H7 (cell line): ENCODE data around the gene RUNDC1. TPM values are rescaled to one million over a fixed set of nuclear protein-coding genes. Genes with fewer than 3 reads are reported as not detected.
A peak's percentile ranks its signal among the peaks of the same experiment; 100 is the strongest.

Source experiments
- DNase-seq: peaks from one replicate; pipeline ENCODE4 v3.0.0; 2012
- H3K27me3 ChIP-seq: 2 replicates; pipeline ENCODE4 v1.6.0; 2011; ENCODE audit warnings: mild to moderate bottlenecking, low read length; ENCODE audit not compliant: control insufficient read depth, insufficient read depth
- H3K36me3 ChIP-seq: replicated peaks from 2 replicates; pipeline ENCODE4 v1.5.1; 2011; ENCODE audit warnings: low read length; ENCODE audit not compliant: control insufficient read depth, insufficient read depth
- H3K4me3 ChIP-seq: 2 replicates; pipeline ENCODE4 v1.5.1; 2011; ENCODE audit warnings: low read depth, mild to moderate bottlenecking, control low read depth, low read length, moderate library complexity; ENCODE audit not compliant: insufficient read depth
- total RNA-seq: library from RNA; depleted of rRNA; stranded (reverse); fragments of >200 nt; shearing (Covaris generic); gene quantifications from 2 replicates; pipeline ENCODE4 v1.2.3, GENCODE V29; 2014

RUNDC1 gene
- total RNA-seq, 1 experiment from 2014 or later, result 8.3 TPM

DNA sequence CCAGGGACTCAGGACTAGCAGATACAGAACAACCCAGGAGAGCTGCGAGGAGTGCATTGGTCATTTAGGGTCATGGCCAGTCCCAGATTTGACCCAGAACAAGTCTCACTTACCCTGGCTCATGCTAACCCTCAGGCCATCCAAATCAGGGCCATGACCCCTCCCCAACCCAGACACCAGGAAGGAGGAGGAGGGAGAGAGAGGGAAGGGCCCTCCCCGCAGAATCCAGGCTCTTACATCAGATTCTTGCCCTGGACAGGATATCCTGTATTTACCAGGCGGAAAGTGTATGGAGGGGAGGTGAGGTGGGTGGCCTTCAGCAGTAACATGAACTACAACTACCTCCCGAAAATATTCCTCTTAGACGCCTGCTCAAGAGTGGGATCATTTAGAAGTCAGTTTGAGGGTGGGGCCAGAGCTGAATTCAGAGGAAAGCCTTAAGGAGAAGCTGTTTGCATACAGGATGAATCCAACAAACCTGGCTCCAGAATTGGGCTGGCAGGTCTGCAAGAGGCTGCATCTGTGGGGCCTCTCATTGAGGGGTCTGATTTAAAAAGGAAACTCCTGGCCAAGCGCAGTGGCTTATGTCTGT is 39.8 kb downstream of the RUNDC1 start:
- Histone ChIP-seq H3K36me3 (peaks cover 17% of the 10 kb centered on the region), H3K27me3 (no peaks in the 10 kb centered on the region), H3K4me3 (no peak overlapping the region)
- peak; percentile 42 for DNase-seq

DNA sequence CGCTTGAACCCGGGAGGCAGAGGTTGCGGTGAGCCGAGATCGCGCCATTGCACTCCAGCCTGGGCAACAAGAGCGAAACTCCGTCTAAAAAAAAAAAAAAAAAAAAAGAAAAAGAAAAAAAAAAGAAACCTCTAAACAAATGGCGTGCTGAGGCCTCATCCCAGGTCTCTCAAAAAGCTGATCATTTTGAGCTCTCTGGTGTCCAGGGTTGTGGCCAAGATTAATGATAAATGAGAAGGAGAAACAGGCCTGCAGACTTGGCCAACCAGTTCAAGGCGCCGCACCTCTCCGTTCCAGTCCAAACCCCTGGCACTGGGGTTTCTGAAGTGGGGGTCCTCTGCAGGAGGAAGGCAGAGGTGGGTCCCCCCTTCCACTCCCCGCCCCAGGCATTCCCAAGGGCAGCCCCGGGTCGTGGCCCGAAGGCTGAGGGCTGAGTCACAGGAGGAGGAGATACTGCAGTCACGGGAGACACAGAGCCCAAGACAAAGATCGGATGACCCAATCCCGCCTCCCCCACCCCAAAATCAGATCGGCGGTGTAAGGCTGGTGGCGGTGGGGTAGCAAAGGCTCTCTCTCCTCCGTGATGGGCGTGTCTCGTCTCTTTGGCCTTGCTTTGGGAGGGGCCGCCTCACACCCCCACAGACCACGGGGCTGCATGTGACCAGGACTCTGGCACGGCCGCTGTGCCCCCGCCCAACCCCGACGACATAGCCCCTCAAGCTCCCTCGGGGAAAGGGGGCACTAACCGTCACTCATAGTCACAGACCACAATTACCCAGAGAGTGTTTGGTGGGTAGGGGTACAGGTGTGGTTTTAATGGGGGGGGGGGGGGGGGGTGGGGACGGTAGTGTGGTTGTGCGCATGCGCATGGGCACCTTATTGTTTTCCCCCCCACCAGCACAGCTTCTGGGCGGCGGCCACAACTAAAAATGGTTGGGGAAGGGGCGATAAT is 40.7 kb downstream of the RUNDC1 start:
- H3K27me3 ChIP-seq, result no peaks in the 10 kb centered on the region
- H3K4me3 ChIP-seq, result peak overlapping the region; percentile 98
- DNase-seq, result peak; percentile 93
- peaks cover 15% of the 10 kb centered on the region for H3K36me3 ChIP-seq

DNA sequence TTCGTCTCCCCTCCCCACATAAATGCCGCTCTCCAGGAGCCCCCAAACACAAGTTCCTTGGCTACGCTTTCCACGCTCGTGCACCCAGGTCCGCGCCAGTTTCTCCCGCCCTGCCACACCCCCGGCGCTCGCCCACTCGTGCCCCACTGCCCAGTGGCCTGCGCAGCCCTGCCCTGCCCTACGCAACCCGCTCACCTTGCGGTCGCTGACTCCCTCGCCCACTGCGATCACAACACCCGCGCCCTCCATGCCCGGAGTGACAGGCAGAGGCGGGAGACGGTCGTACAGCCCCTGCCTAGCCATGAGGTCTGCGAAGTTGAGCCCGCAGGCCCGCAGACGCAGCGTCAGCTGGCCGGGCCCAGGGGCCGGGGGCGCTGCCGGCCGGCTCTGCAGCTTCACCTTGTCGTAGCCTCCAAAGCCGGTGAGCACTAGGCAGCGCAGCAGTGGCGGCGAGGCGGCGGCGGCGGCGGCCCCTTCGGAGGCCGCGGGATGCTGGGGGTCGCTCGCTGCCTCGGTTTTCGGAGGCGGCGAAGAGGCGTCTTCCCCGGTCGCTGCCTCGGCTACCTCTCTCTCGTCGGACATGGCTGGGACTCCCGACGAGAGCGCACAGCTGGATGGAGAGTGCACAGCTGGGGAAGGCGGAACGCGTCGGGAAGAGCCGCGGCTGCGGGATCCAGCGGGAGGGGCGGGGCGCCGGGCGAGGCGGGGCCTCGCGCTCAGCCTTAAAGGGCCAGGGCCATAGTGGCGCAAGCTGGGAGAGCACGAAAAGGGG is 41.6 kb downstream of the RUNDC1 start, which contains the start of gene VAT1:
VAT1 (minus strand) TSS at position 645 of the 772 bp plus-strand sequence; CDS start at position 582, 63 bp downstream.
- no peaks in the 10 kb centered on the region for H3K27me3 ChIP-seq
- H3K4me3 ChIP-seq, result peak within 1 kb of the TSS; percentile 98
- peak; percentile 96 for DNase-seq
- H3K36me3 ChIP-seq, result peaks cover 12% of the 10 kb centered on the region

DNA sequence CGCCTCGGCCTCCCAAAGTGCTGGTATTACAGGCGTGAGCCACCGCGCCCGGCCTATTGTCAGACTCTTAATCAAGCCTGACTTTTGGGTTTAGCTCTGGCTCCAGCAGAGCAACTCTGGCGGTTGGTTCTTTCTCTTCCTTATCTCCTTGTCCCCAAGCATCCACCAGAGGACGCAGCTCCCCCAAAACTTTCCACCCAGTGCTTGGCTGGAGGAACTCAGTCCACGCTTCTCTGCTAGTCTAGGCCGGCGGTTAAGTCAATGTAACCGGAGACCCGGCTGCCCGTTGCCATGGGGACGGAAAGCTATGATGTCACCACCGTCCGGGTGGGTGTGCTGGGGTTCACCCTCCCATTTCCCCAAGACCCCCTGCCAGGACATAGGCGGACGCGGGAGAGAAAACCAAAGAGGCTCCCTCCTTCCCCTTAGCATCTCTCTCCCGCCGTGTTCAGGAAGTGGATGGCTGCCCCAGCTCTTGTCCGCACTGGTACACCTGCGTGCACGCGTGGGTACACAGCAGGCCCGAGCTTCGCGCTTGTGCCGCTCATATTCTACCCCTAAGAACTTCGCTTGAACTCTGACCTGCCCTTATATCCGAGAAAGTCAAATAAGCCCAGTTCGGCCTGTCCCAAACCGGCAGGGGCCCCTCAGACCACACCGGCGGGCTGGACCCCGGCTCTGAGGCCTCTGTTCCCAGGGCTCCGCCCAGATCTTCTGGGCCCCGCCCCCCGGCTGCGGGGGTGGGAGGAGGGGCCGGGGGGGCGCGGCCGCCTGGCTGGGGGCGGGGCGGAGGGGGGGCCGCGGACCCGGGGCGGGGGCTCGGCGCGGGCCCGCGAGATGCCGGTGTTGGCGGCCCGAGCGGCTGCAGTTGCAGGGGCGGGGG is 44.3 kb downstream of the RUNDC1 start, which contains the start of gene RND2:
RND2 (plus strand) TSS at position 825 of the 883 bp plus-strand sequence. CDS start 117 bp downstream, outside the sequence.
- DNase-seq, result peak; percentile 99
- H3K4me3 ChIP-seq, result peak within 1 kb of the TSS; percentile 73
- H3K36me3 ChIP-seq, result peaks cover 4% of the 10 kb centered on the region

DNA sequence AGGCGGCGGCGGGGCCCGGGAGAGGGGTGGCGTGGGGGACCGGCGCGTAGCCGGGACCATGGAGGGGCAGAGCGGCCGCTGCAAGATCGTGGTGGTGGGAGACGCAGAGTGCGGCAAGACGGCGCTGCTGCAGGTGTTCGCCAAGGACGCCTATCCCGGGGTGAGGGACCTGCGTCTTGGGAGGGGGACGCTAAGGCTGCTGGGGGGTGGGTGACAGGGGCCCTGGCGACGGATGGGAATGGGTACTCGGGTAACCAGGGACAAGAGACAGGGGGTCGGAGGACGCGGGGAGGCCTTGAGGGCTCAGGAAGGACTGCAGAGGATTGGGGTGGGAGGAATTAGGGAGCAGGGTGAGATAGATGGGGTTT is 44.9 kb downstream of the RUNDC1 start:
- no peaks in the 10 kb centered on the region for H3K27me3 ChIP-seq
- no peak for DNase-seq
- H3K4me3 ChIP-seq, result peak overlapping the region; percentile 73
- peaks cover 4% of the 10 kb centered on the region for H3K36me3 ChIP-seq

More for the DNA sequence above, 44.3 kb downstream of the RUNDC1 start, which contains the start of gene RND2:
- H3K27me3 ChIP-seq, result no peaks in the 10 kb centered on the region

DNA sequence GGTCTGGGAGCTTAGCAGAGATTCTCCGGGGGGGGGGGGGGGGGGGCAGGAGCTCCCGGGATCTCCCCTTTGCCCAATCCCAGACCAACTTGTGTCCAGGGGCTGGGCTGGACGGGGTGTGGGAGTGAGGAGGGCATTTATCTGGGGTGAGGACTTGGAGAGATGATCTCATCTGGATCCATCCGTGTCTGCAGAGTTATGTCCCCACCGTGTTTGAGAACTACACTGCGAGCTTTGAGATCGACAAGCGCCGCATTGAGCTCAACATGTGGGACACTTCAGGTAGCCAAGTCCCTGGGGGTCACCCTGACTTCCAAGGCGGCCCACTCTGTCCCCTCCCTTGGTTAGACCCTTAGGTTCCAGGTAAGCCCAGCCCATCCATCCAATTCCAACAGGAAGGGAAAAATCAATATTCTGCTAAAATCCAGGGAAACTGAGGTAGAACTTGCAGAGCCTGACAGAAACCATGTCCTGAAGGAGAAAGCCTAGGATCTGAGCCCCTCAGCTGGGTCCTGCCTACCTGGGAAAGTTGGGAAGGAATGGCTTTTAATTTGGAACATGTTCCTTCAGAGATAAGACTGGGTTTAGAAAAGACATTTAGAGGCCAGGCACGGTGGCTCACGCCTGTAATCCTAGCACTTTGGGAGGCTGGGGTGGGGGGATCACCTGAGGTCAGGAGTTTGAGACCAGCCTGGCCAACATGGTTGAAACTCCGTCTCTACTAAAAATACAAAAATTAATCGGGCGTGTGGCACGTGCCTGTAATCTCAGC is 45.6 kb downstream of the RUNDC1 start:
- peaks cover 4% of the 10 kb centered on the region for H3K36me3 ChIP-seq
- peak overlapping the region; percentile 73 for H3K4me3 ChIP-seq
- no peaks in the 10 kb centered on the region for H3K27me3 ChIP-seq
- DNase-seq, result peak; percentile 14

DNA sequence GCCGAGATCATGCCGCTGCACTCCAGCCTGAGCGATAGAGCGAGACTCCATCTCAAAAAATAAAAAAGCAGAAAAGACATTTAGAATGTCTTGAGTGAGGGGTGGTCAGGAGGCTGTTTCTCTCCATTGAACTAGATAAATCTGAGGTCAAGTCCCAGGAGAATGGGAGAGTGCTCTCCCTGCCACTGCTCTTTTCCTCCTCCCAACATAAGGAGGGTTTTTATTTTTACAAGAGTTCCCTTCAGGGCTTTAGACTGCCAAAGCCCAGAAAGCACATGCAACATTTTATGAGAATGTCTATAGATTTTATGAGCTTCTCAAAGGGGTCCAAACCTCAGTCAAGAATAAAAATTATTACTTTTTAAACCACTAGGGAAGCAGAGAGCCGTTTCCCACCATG is 46.2 kb downstream of the RUNDC1 start:
- H3K4me3 ChIP-seq, result no peak overlapping the region
- H3K36me3 ChIP-seq, result peaks cover 4% of the 10 kb centered on the region
- peak; percentile 12 for DNase-seq
- no peaks in the 10 kb centered on the region for H3K27me3 ChIP-seq

DNA sequence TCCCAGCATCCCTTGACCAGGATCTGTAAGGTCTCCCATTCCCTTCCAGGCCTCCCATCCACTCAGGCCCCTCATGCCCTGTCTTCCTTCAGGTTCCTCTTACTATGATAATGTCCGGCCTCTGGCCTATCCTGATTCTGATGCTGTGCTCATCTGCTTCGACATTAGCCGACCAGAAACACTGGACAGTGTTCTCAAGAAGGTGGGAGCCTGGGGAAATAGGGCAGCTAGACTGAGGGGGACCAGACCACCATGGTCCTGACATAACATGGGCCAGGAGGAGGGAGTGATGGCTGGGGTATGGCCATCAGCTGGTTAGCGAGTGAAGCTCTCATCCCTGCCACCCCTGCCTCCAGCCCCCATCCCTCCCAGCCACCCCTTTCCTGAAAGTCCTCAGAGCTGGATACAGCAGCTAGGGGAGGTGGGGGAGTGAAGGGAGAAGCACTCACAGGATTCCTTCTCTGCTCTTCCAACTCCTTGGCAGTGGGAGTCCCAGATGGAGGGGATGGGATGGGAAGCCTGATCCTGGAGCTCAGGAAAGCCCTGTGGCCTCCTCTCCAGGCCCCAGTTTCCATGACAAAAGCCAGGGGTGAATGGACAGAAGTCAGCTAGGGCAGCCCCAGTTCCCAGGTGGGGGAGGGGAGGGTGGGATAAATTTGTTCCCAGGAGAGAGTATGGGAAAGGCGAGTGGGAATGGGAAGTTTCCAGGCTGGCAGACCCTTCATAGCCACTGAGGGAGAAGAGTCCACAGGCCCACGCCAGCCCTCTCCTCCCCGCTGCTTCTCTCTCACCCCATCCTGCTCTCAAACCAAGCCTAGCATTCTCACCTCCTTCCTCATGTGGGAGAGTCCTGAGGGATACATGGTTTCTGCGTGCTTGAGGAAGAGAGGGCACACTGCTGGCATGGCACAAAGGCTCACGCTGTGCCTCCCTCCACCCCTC is 47.0 kb downstream of the RUNDC1 start:
- peaks cover 4% of the 10 kb centered on the region for H3K36me3 ChIP-seq
- DNase-seq, result peak; percentile 82
- no peak overlapping the region for H3K4me3 ChIP-seq
- H3K27me3 ChIP-seq, result no peaks in the 10 kb centered on the region

DNA sequence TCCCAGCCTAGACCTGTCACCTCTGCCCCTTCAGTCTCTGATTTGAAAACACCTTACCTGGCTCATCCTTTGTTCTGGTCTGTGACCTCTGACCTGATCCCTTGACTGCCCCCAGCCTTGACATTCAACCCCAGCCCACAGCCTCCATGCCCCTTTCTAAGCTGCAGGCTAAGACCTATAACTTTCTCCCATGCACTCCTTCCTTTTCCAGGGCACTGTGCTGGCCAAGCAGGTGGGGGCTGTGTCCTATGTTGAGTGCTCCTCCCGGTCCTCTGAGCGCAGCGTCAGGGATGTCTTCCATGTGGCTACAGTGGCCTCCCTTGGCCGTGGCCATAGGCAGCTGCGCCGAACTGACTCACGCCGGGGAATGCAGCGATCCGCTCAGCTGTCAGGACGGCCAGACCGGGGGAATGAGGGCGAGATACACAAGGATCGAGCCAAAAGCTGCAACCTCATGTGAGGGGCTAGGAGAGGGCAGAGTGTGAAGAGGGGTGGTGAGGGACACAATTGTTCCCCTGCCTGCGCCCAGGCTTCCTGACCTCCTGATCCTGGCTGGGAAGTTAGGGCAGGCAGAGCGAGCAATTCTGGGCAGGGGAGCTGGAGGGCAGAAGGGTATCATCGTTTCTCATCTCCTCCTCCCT is 48.0 kb downstream of the RUNDC1 start:
- H3K36me3 ChIP-seq, result peaks cover 4% of the 10 kb centered on the region
- peak; percentile 26 for DNase-seq
- H3K4me3 ChIP-seq, result no peak overlapping the region
- no peaks in the 10 kb centered on the region for H3K27me3 ChIP-seq

DNA sequence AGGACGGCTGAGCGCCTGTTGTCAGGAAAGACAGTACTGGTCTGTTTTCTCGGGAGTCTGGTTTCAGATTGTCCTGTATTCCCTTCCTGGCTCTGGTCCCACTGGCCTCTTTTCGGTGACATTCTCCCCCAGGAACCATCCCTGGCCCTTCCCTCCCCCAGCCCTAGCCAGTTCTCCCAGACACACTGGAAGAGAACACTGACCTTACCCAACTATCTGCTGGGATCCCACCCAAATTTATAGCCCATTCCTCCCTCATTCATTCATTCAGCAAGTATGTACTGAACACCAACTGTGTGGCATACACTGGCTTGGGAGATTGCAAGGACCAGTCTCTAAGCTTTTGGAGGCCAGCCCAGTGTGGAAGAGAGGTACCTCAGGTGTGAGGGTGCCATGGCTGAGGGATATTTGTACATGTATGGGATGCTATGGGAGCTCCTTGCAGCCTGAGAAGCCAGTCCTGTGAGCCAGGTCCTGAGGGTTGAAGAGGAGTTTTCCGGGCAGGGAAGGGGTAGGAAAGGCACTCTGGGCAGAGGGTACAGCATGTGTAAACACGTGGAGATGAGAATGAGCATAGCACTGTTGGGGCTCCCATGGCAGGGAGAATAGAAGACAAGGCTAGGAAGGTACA is 49.9 kb downstream of the RUNDC1 start:
- peak; percentile 15 for DNase-seq
- H3K27me3 ChIP-seq, result no peaks in the 10 kb centered on the region
- H3K4me3 ChIP-seq, result no peak overlapping the region
- H3K36me3 ChIP-seq, result peaks cover 4% of the 10 kb centered on the region

DNA sequence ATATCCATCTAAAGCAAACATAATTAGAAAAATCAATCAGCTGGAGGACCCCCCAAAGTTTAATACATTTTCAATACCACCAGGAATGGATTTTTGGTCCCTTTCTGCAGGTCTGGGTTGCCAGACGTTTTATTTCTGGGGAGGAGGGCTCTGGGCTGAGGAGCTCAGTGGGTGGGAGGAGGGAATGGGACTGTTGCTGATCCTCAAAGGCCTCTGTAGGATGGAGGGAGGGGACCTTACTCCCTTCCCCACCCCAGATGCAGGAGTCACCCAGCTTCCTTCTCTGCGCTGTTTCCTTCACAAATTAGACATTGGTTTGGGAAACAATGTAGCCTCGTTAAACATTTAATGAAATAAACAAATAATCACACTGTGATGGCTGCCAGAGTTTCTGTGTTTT is 51.3 kb downstream of the RUNDC1 start:
- H3K36me3 ChIP-seq, result peaks cover 4% of the 10 kb centered on the region
- H3K27me3 ChIP-seq, result no peaks in the 10 kb centered on the region
- DNase-seq, result peak; percentile 52
- H3K4me3 ChIP-seq, result no peak overlapping the region
